MCF 10A (cell line): ENCODE data around the gene NID1. TPM values are rescaled to one million over a fixed set of nuclear protein-coding genes. Genes with fewer than 3 reads are reported as not detected.

Source experiments
- BruUV-seq: library from RNA; stranded (reverse); fragments of 400-500 nt; replicated peaks from 2 replicates; lab custom pipeline; 2021; lab: Mats Ljungman, UMichigan
- CTCF ChIA-PET: fragments of 300-600 bp; sonication (Branson Sonifier 250); formaldehyde crosslinking; extraction: SDS; loops from one replicate; lab custom pipeline; 2021; ENCODE audit warnings: antibody characterized with exemption, inconsistent platforms; lab: Yijun Ruan, JAX
- POLR2A ChIA-PET: fragments of 300-600, 350-650 bp; sonication (Branson Sonifier 250); formaldehyde crosslinking; extraction: SDS; loops from one replicate; lab custom pipeline; 2020; ENCODE audit warnings: antibody characterized with exemption, inconsistent platforms; lab: Yijun Ruan, JAX
- DNase-seq: peaks from one replicate; pipeline ENCODE4 v3.0.0-alpha.2; 2018; ENCODE audit not compliant: unreplicated experiment
- H3K27ac Mint-ChIP-seq: one replicate; pipeline ENCODE4 v1.8.0; 2022; ENCODE audit warnings: mild to moderate bottlenecking, low read depth, mixed read lengths; ENCODE audit not compliant: unreplicated experiment
- H3K27me3 Mint-ChIP-seq: one replicate; pipeline ENCODE4 v1.8.0; 2022; ENCODE audit warnings: mixed read lengths; ENCODE audit not compliant: insufficient read depth, unreplicated experiment
- H3K36me3 Mint-ChIP-seq: one replicate; pipeline ENCODE4 v1.8.0; 2022; ENCODE audit warnings: mild to moderate bottlenecking, moderate library complexity, mixed read lengths; ENCODE audit not compliant: insufficient read depth, unreplicated experiment
- H3K4me1 Mint-ChIP-seq: one replicate; pipeline ENCODE4 v1.8.0; 2022; ENCODE audit warnings: mixed read lengths; ENCODE audit not compliant: insufficient read depth, unreplicated experiment
- H3K4me3 Mint-ChIP-seq: one replicate; pipeline ENCODE4 v1.8.0; 2022; ENCODE audit warnings: mild to moderate bottlenecking, moderate library complexity, mixed read lengths; ENCODE audit not compliant: unreplicated experiment
- H3K9me3 Mint-ChIP-seq: one replicate; pipeline ENCODE4 v1.8.0; 2022; ENCODE audit warnings: mixed read lengths; ENCODE audit not compliant: unreplicated experiment
- intact Hi-C: fragments of 100-400 bp; cut with micrococcal nuclease; formaldehyde crosslinking; loops from 2 replicates; pipeline ENCODE4 v1.14.1; 2022
- total RNA-seq: library from RNA; stranded (reverse); gene quantifications from 2 replicates; pipeline ENCODE4 v1.2.3, GENCODE V29; 2022
- TF ChIP-seq, protein P1 (sequence below): fragments of 200-600 bp; IDR thresholded peaks from one replicate; pipeline ENCODE4 v1.8.0; 2022; ENCODE audit warnings: antibody characterized with exemption, mild to moderate bottlenecking; ENCODE audit not compliant: unreplicated experiment

Gene NID1
- total RNA-seq, 1 experiment from 2014 or later = 0.16 TPM

DNA sequence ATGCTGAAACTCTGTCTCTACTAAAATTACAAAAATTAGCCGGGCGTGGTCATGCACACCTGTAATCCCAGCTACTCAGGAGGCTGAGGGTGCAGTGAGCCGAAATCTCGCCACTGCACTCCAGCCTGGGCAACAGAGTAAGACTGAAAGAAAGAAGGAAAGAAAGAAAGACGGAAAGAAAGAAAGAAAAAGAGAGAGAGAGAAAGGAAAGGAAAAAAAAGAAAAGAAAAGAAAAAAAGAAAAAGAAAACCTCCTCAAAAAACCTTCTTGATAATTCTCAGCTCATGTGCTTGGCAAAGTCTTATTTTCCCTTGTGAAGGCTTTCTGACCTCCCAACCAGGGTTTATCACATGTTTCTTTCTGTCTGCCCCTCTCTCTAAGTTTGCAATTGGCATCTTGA, 7.3 kb downstream of the NID1 start:
- CTCF ChIA-PET = interaction anchor here (1.5 kb wide), 1 partner anchor 18 kb away, joined by 9 read pairs; no protein-coding TSS in a partner anchor
- intact Hi-C loops = no loop called here
- Mint-ChIP-seq H3K27me3 (no peaks in the 10 kb centered on the region), H3K27ac (no peak overlapping the region), H3K36me3 (no peaks in the 10 kb centered on the region), H3K4me1 (no peaks in the 10 kb centered on the region), H3K9me3 (peaks cover 7% of the 10 kb centered on the region), H3K4me3 (no peak overlapping the region)
- TF ChIP-seq, protein P1, sequence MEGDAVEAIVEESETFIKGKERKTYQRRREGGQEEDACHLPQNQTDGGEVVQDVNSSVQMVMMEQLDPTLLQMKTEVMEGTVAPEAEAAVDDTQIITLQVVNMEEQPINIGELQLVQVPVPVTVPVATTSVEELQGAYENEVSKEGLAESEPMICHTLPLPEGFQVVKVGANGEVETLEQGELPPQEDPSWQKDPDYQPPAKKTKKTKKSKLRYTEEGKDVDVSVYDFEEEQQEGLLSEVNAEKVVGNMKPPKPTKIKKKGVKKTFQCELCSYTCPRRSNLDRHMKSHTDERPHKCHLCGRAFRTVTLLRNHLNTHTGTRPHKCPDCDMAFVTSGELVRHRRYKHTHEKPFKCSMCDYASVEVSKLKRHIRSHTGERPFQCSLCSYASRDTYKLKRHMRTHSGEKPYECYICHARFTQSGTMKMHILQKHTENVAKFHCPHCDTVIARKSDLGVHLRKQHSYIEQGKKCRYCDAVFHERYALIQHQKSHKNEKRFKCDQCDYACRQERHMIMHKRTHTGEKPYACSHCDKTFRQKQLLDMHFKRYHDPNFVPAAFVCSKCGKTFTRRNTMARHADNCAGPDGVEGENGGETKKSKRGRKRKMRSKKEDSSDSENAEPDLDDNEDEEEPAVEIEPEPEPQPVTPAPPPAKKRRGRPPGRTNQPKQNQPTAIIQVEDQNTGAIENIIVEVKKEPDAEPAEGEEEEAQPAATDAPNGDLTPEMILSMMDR = no peak
- DNase-seq = no peak
- POLR2A ChIA-PET = interaction anchor here (0.7 to 1.8 kb wide), 4 partner anchors 10 to 459 kb away, joined by 3 to 4 read pairs (median 4); no protein-coding TSS in a partner anchor
- BruUV-seq = no TSS peak

DNA sequence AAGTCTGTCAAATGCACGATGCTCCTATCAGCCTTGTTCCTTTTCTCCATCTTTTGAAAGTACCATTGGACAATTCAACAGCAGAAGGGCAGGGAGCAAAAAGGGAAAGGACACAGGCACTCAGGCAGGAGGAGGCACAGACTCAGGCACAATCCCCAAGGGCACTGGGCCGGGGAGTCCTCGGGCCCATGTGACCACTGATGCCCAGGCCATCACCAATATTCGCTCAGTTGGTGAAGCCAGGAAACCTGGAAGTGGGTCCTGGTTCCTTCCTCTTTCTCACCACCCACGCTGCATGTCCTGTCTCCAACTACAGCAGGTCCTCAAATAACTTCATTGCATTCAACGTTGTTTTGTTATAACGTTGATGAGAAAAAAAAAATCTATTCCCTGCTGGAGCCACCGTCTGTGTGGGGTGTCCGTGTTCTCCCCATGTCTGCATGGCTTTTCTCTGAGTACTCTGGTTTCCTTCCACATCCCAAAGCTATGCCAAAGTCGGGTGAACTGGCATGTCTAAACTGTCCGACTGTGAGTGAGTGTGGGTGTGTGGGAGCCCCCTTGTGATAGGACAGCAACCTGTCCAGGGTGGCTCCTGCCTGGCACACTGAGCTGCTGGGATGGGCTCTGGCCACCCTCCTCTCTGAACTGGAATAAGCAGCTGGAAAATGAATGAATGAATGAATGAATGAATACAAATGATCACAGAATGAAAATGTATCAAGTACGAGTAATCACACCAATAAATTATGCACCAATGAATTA, 12.5 kb downstream of the NID1 start:
- no peak for DNase-seq
- TF ChIP-seq, protein P1 = no peak
- Mint-ChIP-seq H3K4me1 (no peaks in the 10 kb centered on the region), H3K9me3 (peaks cover 7% of the 10 kb centered on the region), H3K27ac (no peak overlapping the region), H3K36me3 (no peaks in the 10 kb centered on the region), H3K4me3 (no peak overlapping the region), H3K27me3 (no peaks in the 10 kb centered on the region)
- ChIA-PET CTCF (interaction anchor here (0.6 to 2.9 kb wide), 4 partner anchors 14 to 180 kb away, joined by 3 to 12 read pairs (median 3); no protein-coding TSS in a partner anchor), POLR2A (interaction anchor here (0.7 to 1.3 kb wide), 5 partner anchors 9 to 258 kb away, joined by 3 to 4 read pairs (median 3); no protein-coding TSS in a partner anchor)
- BruUV-seq = no TSS peak
- intact Hi-C loops = no loop called here

DNA sequence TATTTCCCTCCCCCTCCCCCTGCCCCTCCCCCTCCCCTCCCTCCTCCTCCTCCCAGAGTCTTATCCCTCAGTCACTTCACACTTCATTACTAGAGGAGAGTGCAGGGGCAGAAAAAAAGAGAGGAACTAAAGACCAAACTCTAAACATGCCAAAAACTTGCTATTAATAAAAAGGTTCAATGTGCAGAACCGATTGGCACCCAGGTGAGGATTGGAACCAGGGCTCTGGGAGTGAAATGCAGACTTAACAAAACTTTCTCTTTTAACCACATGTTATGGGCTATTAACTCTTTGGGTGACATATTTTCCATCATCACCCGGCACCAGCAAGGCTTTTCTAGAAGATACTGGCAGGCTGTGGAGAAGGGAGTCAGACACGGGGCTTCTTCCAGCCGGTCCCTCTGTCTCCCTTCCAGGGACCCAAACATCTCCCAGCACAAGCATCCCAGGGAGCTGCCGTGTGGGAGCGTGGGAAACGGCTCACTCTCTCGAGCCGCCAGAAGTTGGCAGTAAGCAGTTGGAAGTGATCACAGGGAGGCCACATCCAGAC, 13.6 kb downstream of the NID1 start:
- H3K4me3 Mint-ChIP-seq = no peak overlapping the region
- BruUV-seq = no TSS peak
- H3K4me1 Mint-ChIP-seq = no peaks in the 10 kb centered on the region
- intact Hi-C loops = no loop called here
- no peaks in the 10 kb centered on the region for H3K36me3 Mint-ChIP-seq
- H3K27ac Mint-ChIP-seq = no peak overlapping the region
- CTCF ChIA-PET = interaction anchor here (0.6 to 2.9 kb wide), 2 partner anchors 15 to 179 kb away, joined by 3 to 12 read pairs; no protein-coding TSS in a partner anchor
- peaks cover 7% of the 10 kb centered on the region for H3K9me3 Mint-ChIP-seq
- no peak for DNase-seq
- H3K27me3 Mint-ChIP-seq = no peaks in the 10 kb centered on the region
- TF ChIP-seq, protein P1 = no peak
- POLR2A ChIA-PET = interaction anchor here (0.6 to 1.3 kb wide), 3 partner anchors 9 to 34 kb away, joined by 3 read pairs; no protein-coding TSS in a partner anchor

DNA sequence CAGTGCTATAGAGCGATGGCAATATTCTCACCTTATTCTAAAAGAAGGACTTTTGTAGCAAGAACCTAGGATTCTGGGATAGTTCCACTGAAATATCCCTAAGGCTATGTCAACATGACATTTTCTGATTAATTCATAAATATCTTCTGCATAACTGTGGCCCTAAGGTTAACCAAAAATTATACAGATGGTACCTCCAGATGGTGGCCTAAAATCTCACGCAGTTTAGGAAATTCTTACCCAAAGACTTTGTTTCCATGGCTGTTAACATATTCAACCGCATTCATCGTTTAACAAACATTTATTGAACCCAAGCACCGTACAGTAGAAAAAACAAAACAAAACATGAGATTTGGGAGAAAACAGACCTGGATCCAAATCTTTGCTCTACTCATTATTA, 19.1 kb downstream of the NID1 start:
- ChIA-PET POLR2A (interaction anchor here (0.6 kb wide), 1 partner anchor 62 kb away, joined by 3 read pairs; no protein-coding TSS in a partner anchor), CTCF (no interaction called here)
- Mint-ChIP-seq H3K9me3 (peaks cover 8% of the 10 kb centered on the region), H3K27me3 (no peaks in the 10 kb centered on the region), H3K27ac (no peak overlapping the region), H3K36me3 (no peaks in the 10 kb centered on the region), H3K4me3 (no peak overlapping the region), H3K4me1 (no peaks in the 10 kb centered on the region)
- no TSS peak for BruUV-seq
- TF ChIP-seq, protein P1 = no peak
- intact Hi-C loops = no loop called here
- no peak for DNase-seq
